ENCODE data around the gene FARSB. TPM values are rescaled to one million over a fixed set of nuclear protein-coding genes. Genes with fewer than 3 reads are reported as not detected.

Gene FARSB
- total RNA-seq, 4 donors from 2014 or later, result 10.2 to 25.8 (median 11.7) TPM

- no peak for TF ChIP-seq CTCF (IDR thresholded peaks at IDR 0.05; ENCODE audit: low read depth)
Observed at GRCh38 chr2:222643134-222643533, 12.8 kb downstream of the FARSB start.

GRCh38 chr2:222641336-222641735, 14.6 kb downstream of the FARSB start:
- no peak for TF ChIP-seq CTCF (IDR thresholded peaks at IDR 0.05; ENCODE audit: low read depth)

- TF ChIP-seq CTCF (IDR thresholded peaks at IDR 0.05; ENCODE audit: low read depth), result no peak
Observed at GRCh38 chr2:222637067-222637466, 18.8 kb downstream of the FARSB start.

GRCh38 chr2:222635295-222635694, 20.6 kb downstream of the FARSB start:
- no peak for TF ChIP-seq CTCF (IDR thresholded peaks at IDR 0.05; ENCODE audit: low read depth)

- no peak for TF ChIP-seq CTCF (IDR thresholded peaks at IDR 0.05; ENCODE audit: low read depth)
Observed at GRCh38 chr2:222627764-222628163, 28.1 kb downstream of the FARSB start.

- TF ChIP-seq CTCF (IDR thresholded peaks at IDR 0.05; ENCODE audit: low read depth), result no peak
Observed at GRCh38 chr2:222623756-222624309, 32.1 kb downstream of the FARSB start.

GRCh38 chr2:222622910-222623309, 33.0 kb downstream of the FARSB start:
- TF ChIP-seq CTCF (IDR thresholded peaks at IDR 0.05; ENCODE audit: low read depth), result no peak

Data from subcutaneous adipose tissue (tissue), 4 donors.